ENCODE results near the gene UNC50.

The UNC50 gene

GRCh38 chr2:98634406-98635092 is 26.2 kb downstream of the UNC50 start:
- TF ChIP-seq CTCF (conservative IDR thresholded peaks at IDR 0.05; ENCODE audit: low read length), result 0 out of 2 replicates have a peak, but pooled peaks have one; percentile 20
- no peak for DNase-seq (ENCODE audit: low read depth)
- H3K4me3 ChIP-seq (ENCODE audit: low read length), result no peak overlapping the region

- no peak overlapping the region for H3K4me3 ChIP-seq (ENCODE audit: low read length)
- DNase-seq (ENCODE audit: low read depth), result no peak
- TF ChIP-seq CTCF (conservative IDR thresholded peaks at IDR 0.05; ENCODE audit: low read length), result no peak
Measured at GRCh38 chr2:98637401-98638147, 29.2 kb downstream of the UNC50 start.

- DNase-seq (ENCODE audit: low read depth), result no peak
- no peak for TF ChIP-seq CTCF (conservative IDR thresholded peaks at IDR 0.05; ENCODE audit: low read length)
- H3K4me3 ChIP-seq (ENCODE audit: low read length), result no peak overlapping the region
Measured at GRCh38 chr2:98643496-98644100, 35.2 kb downstream of the UNC50 start.

GRCh38 chr2:98647636-98648035 is 39.2 kb downstream of the UNC50 start:
- DNase-seq (ENCODE audit: low read depth), result peak; percentile 6
- no peak for TF ChIP-seq CTCF (conservative IDR thresholded peaks at IDR 0.05; ENCODE audit: low read length)
- no peak overlapping the region for H3K4me3 ChIP-seq (ENCODE audit: low read length)

- no peak overlapping the region for H3K4me3 ChIP-seq (ENCODE audit: low read length)
- DNase-seq (ENCODE audit: low read depth), result no peak
- TF ChIP-seq CTCF (conservative IDR thresholded peaks at IDR 0.05; ENCODE audit: low read length), result no peak
Measured at GRCh38 chr2:98648451-98648850, 40.1 kb downstream of the UNC50 start.

GRCh38 chr2:98649135-98649991 is 41.0 kb downstream of the UNC50 start:
- H3K4me3 ChIP-seq (ENCODE audit: low read length), result no peak overlapping the region
- peak; percentile 75 for DNase-seq (ENCODE audit: low read depth)

More at GRCh38 chr2:98649135-98649991, 41.0 kb downstream of the UNC50 start:
- peak; percentile 100 for TF ChIP-seq CTCF (conservative IDR thresholded peaks at IDR 0.05; ENCODE audit: low read length)

All from AG10803 (cell line).